Measurements from ENCODE around the gene LIF. TPM values are rescaled to one million over a fixed set of nuclear protein-coding genes. Genes with fewer than 3 reads are reported as not detected.

The LIF gene
- total RNA-seq, 4 donors from 2014 or later = 0.19 to 4.8 (median 1.6) TPM

GRCh38 chr22:30212996-30213441, 33.5 kb downstream of the LIF start:
- WGBS = 71% methylated on average over 8 of the region's 8 CpGs
- peak overlapping the region in 1 of 4 donors; percentile 38 for H3K27ac ChIP-seq (replicated peaks in 1 of 4)
- no peak for TF ChIP-seq EP300 (IDR thresholded peaks at IDR 0.05)
- TF ChIP-seq POLR2AphosphoS5 (IDR thresholded peaks at IDR 0.05) = no peak
- TF ChIP-seq CTCF (IDR thresholded peaks at IDR 0.05) = no peak
- no peak for TF ChIP-seq POLR2A (IDR thresholded peaks at IDR 0.05; ENCODE audit: low read depth)
- peaks cover 0 to 33% (median 0%) of the 10 kb centered on the region in 4 donors for H3K27me3 ChIP-seq
- H3K4me1 ChIP-seq = peaks cover 11 to 28% (median 22%) of the 10 kb centered on the region in 4 donors
- DNase-seq (ENCODE audit: extremely low spot score) = no peak
- no peak overlapping the region for H3K4me3 ChIP-seq
- no peaks in the 10 kb centered on the region for H3K9me3 ChIP-seq
- no peaks in the 10 kb centered on the region for H3K36me3 ChIP-seq
- intact Hi-C loops (cut with DNase I) = no loop called here

- 48% methylated on average over 5 of the region's 5 CpGs for WGBS
- no peak for DNase-seq (ENCODE audit: extremely low spot score)
- no peak overlapping the region for H3K27ac ChIP-seq (replicated peaks in 1 of 4)
- no peak overlapping the region for H3K4me3 ChIP-seq
- H3K9me3 ChIP-seq = no peaks in the 10 kb centered on the region
- H3K27me3 ChIP-seq = peaks cover 0 to 29% (median 0%) of the 10 kb centered on the region in 4 donors
- TF ChIP-seq EP300 (IDR thresholded peaks at IDR 0.05) = no peak
- TF ChIP-seq CTCF (IDR thresholded peaks at IDR 0.05) = no peak
- peak in 1 of 2 donors; percentile 17 for TF ChIP-seq POLR2AphosphoS5 (IDR thresholded peaks at IDR 0.05)
- no peak for TF ChIP-seq POLR2A (IDR thresholded peaks at IDR 0.05; ENCODE audit: low read depth)
- H3K36me3 ChIP-seq = no peaks in the 10 kb centered on the region
- peaks cover 13 to 28% (median 23%) of the 10 kb centered on the region in 4 donors for H3K4me1 ChIP-seq
- intact Hi-C loops (cut with DNase I) = no loop called here
Observed at GRCh38 chr22:30212363-30212995, 34.1 kb downstream of the LIF start.

GRCh38 chr22:30211124-30211820, 35.3 kb downstream of the LIF start:
- Histone ChIP-seq H3K9me3 (no peaks in the 10 kb centered on the region), H3K27me3 (peaks cover 0 to 17% (median 0%) of the 10 kb centered on the region in 4 donors), H3K4me3 (no peak overlapping the region), H3K36me3 (no peaks in the 10 kb centered on the region), H3K4me1 (peaks cover 19 to 40% (median 34%) of the 10 kb centered on the region in 4 donors), H3K27ac (replicated peaks in 1 of 4) (no peak overlapping the region)
- TF ChIP-seq POLR2A (IDR thresholded peaks at IDR 0.05; ENCODE audit: low read depth) (no peak), EP300 (IDR thresholded peaks at IDR 0.05) (no peak), CTCF (IDR thresholded peaks at IDR 0.05) (no peak), POLR2AphosphoS5 (IDR thresholded peaks at IDR 0.05) (no peak)
- 95% methylated on average over 18 of the region's 18 CpGs for WGBS
- no peak for DNase-seq (ENCODE audit: extremely low spot score)
- intact Hi-C loops (cut with DNase I) = no loop called here

GRCh38 chr22:30210235-30210909, 36.2 kb downstream of the LIF start:
- Histone ChIP-seq H3K4me1 (peaks cover 19 to 48% (median 43%) of the 10 kb centered on the region in 4 donors), H3K36me3 (no peaks in the 10 kb centered on the region), H3K27me3 (peaks cover 0 to 22% (median 0%) of the 10 kb centered on the region in 4 donors), H3K27ac (replicated peaks in 1 of 4) (peak overlapping the region in 2 of 4 donors; percentile 4 to 70), H3K4me3 (no peak overlapping the region), H3K9me3 (no peaks in the 10 kb centered on the region)
- TF ChIP-seq EP300 (IDR thresholded peaks at IDR 0.05) (no peak), CTCF (IDR thresholded peaks at IDR 0.05) (no peak), POLR2AphosphoS5 (IDR thresholded peaks at IDR 0.05) (no peak), POLR2A (IDR thresholded peaks at IDR 0.05; ENCODE audit: low read depth) (no peak)
- WGBS = 84% methylated on average over 18 of the region's 19 CpGs
- no peak for DNase-seq (ENCODE audit: extremely low spot score)
- intact Hi-C loops (cut with DNase I) = no loop called here

All from esophagus muscularis mucosa (tissue), 4 donors.